ENCODE data around the gene CD99.
"Not testable (repeated sequence)": the region's sequence is repeated elsewhere in the genome, so short reads cannot be mapped to it uniquely, and the experiment has no call there.

The CD99 gene

GRCh38 chrX:2780472-2781225 lies 89.6 kb downstream of the CD99 start:
- DNase-seq = not testable (repeated sequence)

GRCh38 chrX:2781226-2781571 lies 90.1 kb downstream of the CD99 start:
- DNase-seq = no peak

GRCh38 chrX:2781698-2782097 lies 90.6 kb downstream of the CD99 start:
- DNase-seq = no peak

- no peak for DNase-seq
Observed at GRCh38 chrX:2782171-2782570, 91.1 kb downstream of the CD99 start.

GRCh38 chrX:2782778-2783177 lies 91.7 kb downstream of the CD99 start:
- no peak for DNase-seq

- no peak for DNase-seq
Observed at GRCh38 chrX:2784026-2784425, 92.9 kb downstream of the CD99 start.

- no peak for DNase-seq
Observed at GRCh38 chrX:2785538-2785937, 94.4 kb downstream of the CD99 start.

GRCh38 chrX:2788980-2789379 lies 97.9 kb downstream of the CD99 start:
- no peak for DNase-seq

- DNase-seq = no peak
Observed at GRCh38 chrX:2789569-2789968, 98.5 kb downstream of the CD99 start.
